Large intestine (tissue), 3 donors: ENCODE measurements around the gene DLGAP1. TPM values are rescaled to one million over a fixed set of nuclear protein-coding genes. Genes with fewer than 3 reads are reported as not detected.
"Not testable (repeated sequence)": the region's sequence is repeated elsewhere in the genome, so short reads cannot be mapped to it uniquely, and the experiment has no call there.

ENCODE experiments used
- DNase-seq, 2 donors: peaks; one replicate each; pipeline versions ENCODE4 v3.0.0 to v3.0.0-alpha.2; 2013
- H3K27ac ChIP-seq: one replicate; pipeline ENCODE4 v1.5.1; 2013; ENCODE audit warnings: low read length
- H3K27me3 ChIP-seq: 2 replicates; pipeline ENCODE4 v1.6.1; 2013; ENCODE audit warnings: low read length; ENCODE audit not compliant: control insufficient read depth, insufficient read depth
- H3K36me3 ChIP-seq: 2 replicates; pipeline ENCODE4 v1.6.1; 2013; ENCODE audit warnings: low read length; ENCODE audit not compliant: control insufficient read depth, insufficient read depth
- H3K4me1 ChIP-seq: one replicate; pipeline ENCODE4 v1.6.1; 2013; ENCODE audit warnings: low read length; ENCODE audit not compliant: control insufficient read depth, insufficient read depth
- H3K4me3 ChIP-seq: one replicate; pipeline ENCODE4 v1.5.1; 2013; ENCODE audit warnings: low read length
- H3K9me3 ChIP-seq: one replicate; pipeline ENCODE4 v1.6.1; 2013; ENCODE audit warnings: mild to moderate bottlenecking, low read depth, low read length, moderate library complexity; ENCODE audit not compliant: control insufficient read depth
- WGBS: methylation state at CpG from one replicate; pipeline ENCODE4 v1.1.5; 2013; ENCODE audit warnings: low lambda C conversion rate; ENCODE audit not compliant: insufficient coverage; 5-methylcytosine and 5-hydroxymethylcytosine counted together
- polyA plus RNA-seq: library from polyadenylated mRNA; unstranded; fragments of 120-200 nt; gene quantifications from one replicate; pipeline ENCODE4 v1.2.1, GENCODE V29; 2013

Gene DLGAP1
- polyA plus RNA-seq, 1 donor, result 0.69 TPM

- DNase-seq, result peak in 1 of 2 donors; percentile 80
- Histone ChIP-seq H3K4me1 (peaks cover 41% of the 10 kb centered on the region), H3K27me3 (no peaks in the 10 kb centered on the region), H3K9me3 (no peaks in the 10 kb centered on the region), H3K36me3 (no peaks in the 10 kb centered on the region), H3K4me3 (no peak overlapping the region), H3K27ac (peak overlapping the region; percentile 54)
- no CpG with 5 or more reads among the region's 9 CpGs for WGBS
These were observed 969.7 kb downstream of the DLGAP1 start for GRCh38 chr18:3485153-3486149.

GRCh38 chr18:3482258-3482657, 972.8 kb downstream of the DLGAP1 start:
- H3K4me3 ChIP-seq, result no peak overlapping the region
- H3K4me1 ChIP-seq, result peaks cover 54% of the 10 kb centered on the region
- H3K9me3 ChIP-seq, result no peaks in the 10 kb centered on the region
- H3K27ac ChIP-seq, result peak overlapping the region; percentile 89
- no peak for DNase-seq
- H3K36me3 ChIP-seq, result no peaks in the 10 kb centered on the region
- H3K27me3 ChIP-seq, result no peaks in the 10 kb centered on the region
- 80% methylated on average over 1 of the region's 3 CpGs for WGBS

- Histone ChIP-seq H3K27me3 (no peaks in the 10 kb centered on the region), H3K27ac (peak overlapping the region; percentile 89), H3K4me1 (peaks cover 54% of the 10 kb centered on the region), H3K9me3 (no peaks in the 10 kb centered on the region), H3K4me3 (no peak overlapping the region), H3K36me3 (no peaks in the 10 kb centered on the region)
- peak in 1 of 2 donors; percentile 82 for DNase-seq
- no CpG with 5 or more reads among the region's 5 CpGs for WGBS
These were observed 973.4 kb downstream of the DLGAP1 start for GRCh38 chr18:3481696-3482210.

GRCh38 chr18:3480827-3481573, 974.1 kb downstream of the DLGAP1 start:
- no peaks in the 10 kb centered on the region for H3K36me3 ChIP-seq
- H3K9me3 ChIP-seq, result no peaks in the 10 kb centered on the region
- no CpG with 5 or more reads among the region's 5 CpGs for WGBS
- no peak overlapping the region for H3K4me3 ChIP-seq
- DNase-seq, result peak in 1 of 2 donors; percentile 86
- H3K27ac ChIP-seq, result peak overlapping the region; percentile 89
- no peaks in the 10 kb centered on the region for H3K27me3 ChIP-seq
- peaks cover 48% of the 10 kb centered on the region for H3K4me1 ChIP-seq

- peak in 1 of 2 donors; percentile 82 for DNase-seq
- H3K27ac ChIP-seq, result peak overlapping the region; percentile 89
- no peaks in the 10 kb centered on the region for H3K9me3 ChIP-seq
- WGBS, result no CpG with 5 or more reads among the region's 5 CpGs
- H3K36me3 ChIP-seq, result no peaks in the 10 kb centered on the region
- H3K4me1 ChIP-seq, result peaks cover 40% of the 10 kb centered on the region
- no peak overlapping the region for H3K4me3 ChIP-seq
- H3K27me3 ChIP-seq, result no peaks in the 10 kb centered on the region
These were observed 975.1 kb downstream of the DLGAP1 start for GRCh38 chr18:3479978-3480509.

GRCh38 chr18:3478262-3478978, 976.7 kb downstream of the DLGAP1 start:
- no peaks in the 10 kb centered on the region for H3K36me3 ChIP-seq
- no peak overlapping the region for H3K4me3 ChIP-seq
- DNase-seq, result peak in 1 of 2 donors; percentile 50
- H3K4me1 ChIP-seq, result peaks cover 32% of the 10 kb centered on the region
- H3K27ac ChIP-seq, result peak overlapping the region; percentile 30
- peaks cover 3% of the 10 kb centered on the region for H3K9me3 ChIP-seq
- no CpG with 5 or more reads among the region's 8 CpGs for WGBS
- no peaks in the 10 kb centered on the region for H3K27me3 ChIP-seq

GRCh38 chr18:3472681-3473544, 982.2 kb downstream of the DLGAP1 start:
- H3K27ac ChIP-seq, result no peak overlapping the region
- peaks cover 3% of the 10 kb centered on the region for H3K9me3 ChIP-seq
- peaks cover 5% of the 10 kb centered on the region for H3K4me1 ChIP-seq
- H3K4me3 ChIP-seq, result no peak overlapping the region
- H3K36me3 ChIP-seq, result no peaks in the 10 kb centered on the region
- DNase-seq, result no peak
- 80% methylated on average over 2 of the region's 18 CpGs for WGBS
- no peaks in the 10 kb centered on the region for H3K27me3 ChIP-seq

GRCh38 chr18:3472121-3472520, 983.0 kb downstream of the DLGAP1 start:
- H3K36me3 ChIP-seq, H3K27ac ChIP-seq, H3K4me3 ChIP-seq, H3K9me3 ChIP-seq, DNase-seq, H3K4me1 ChIP-seq, H3K27me3 ChIP-seq: not testable (repeated sequence)
- WGBS, result 100% methylated on average over 1 of the region's 3 CpGs

GRCh38 chr18:3471141-3471648, 983.9 kb downstream of the DLGAP1 start:
- Histone ChIP-seq H3K4me3 (no peak overlapping the region), H3K9me3 (peaks cover 3% of the 10 kb centered on the region), H3K27ac (no peak overlapping the region), H3K27me3 (no peaks in the 10 kb centered on the region), H3K36me3 (no peaks in the 10 kb centered on the region), H3K4me1 (peaks cover 13% of the 10 kb centered on the region)
- no CpG with 5 or more reads among the region's 3 CpGs for WGBS
- DNase-seq, result peak in 1 of 2 donors; percentile 41
